ENCODE measurements around the gene RAB13.
"Not testable (repeated sequence)": the region's sequence is repeated elsewhere in the genome, so short reads cannot be mapped to it uniquely, and the experiment has no call there.

Gene RAB13

DNA sequence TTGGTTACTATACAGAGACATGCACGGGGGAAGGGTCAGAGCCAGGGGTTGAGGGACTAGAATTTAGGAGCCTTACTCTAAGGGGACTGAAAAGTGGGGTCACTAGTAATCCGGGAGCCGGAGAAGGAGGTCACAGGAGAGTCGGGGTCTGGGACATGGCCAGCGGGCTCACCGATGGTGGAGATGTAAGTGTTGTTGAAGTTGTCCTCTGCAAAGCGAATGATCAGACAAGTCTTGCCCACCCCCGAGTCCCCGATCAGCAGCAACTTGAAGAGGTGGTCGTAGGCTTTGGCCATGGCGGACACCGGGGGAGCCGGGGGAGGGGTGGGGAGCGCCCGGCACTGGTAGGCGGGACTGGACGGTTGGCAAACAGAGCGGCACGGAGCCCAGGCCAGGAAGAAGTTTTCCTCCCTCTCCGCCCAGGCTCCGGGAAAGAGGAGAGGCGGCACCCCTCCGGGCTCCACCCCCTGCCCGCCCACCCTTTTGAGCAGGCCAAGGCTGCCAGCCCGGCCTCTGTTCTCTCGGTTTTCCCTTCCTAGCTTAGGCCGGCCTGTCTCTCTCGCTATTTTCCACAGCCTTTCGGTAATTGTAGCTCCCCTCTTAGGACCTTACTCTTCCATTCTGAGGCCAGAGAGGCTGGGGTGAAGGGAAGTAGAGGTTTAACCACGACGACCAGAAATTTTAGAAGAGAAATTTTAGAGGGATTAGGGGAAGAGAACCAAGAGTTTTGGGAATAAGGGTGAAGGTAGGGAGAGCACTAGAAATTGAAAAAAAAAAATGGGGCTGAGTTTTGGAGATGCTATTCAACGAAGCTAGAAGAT lies at the start of gene RAB13:
TSS of gene RAB13 (minus strand) at position 399 of the 821 bp plus-strand sequence. CDS start at position 296, 103 bp downstream.
- Mint-ChIP-seq H3K27me3 (no peaks in the 10 kb centered on the region), H3K27ac (peak within 1 kb of the TSS; percentile 92), H3K9me3 (no peaks in the 10 kb centered on the region), H3K4me3 (peak within 1 kb of the TSS; percentile 88), H3K4me1 (peaks cover 41% of the 10 kb centered on the region), H3K36me3 (ENCODE audit: low read depth) (peaks cover 11% of the 10 kb centered on the region)
- peak; percentile 38 for ATAC-seq
- DNase-seq = no peak

DNA sequence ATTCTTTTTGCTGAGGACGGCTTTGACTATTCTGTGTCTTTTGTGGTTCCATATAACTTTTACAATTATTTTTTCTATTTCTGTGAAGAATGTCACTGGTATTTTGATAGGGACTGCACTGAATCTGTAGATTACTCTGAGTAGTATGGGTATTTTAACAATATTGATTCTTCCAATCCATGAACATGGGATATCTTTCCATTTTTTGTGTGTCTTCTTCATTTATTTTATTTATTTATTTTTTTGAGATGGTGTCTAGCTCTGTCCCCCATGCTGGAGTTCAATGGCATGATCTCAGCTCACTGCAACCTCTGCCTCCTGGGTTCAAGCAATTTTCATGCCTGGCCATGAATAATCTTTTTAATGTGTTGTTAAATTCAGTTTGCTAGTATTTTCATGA lies 47.6 kb upstream of the RAB13 start:
- H3K9me3 Mint-ChIP-seq; DNase-seq; H3K4me3 Mint-ChIP-seq; H3K36me3 Mint-ChIP-seq (ENCODE audit: low read depth); H3K27me3 Mint-ChIP-seq; H3K27ac Mint-ChIP-seq; ATAC-seq; H3K4me1 Mint-ChIP-seq: not testable (repeated sequence)

DNA sequence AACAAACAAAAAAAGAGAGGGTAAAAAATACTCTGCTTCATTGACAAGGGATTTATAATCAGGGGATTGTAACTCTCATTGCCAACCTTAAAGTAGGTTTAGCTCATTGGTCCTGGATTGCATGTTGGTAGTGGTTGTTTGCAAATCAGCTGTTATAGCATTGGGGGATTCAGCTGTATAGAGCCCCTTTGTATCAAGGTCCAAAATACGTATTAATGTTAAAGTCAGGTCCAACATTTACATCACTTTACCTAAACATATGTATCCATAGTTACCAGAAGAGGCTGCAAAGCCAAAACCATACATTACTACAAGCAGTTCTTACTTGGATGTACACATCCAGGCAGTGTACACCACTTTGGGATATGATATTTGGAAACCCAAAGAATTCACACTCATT lies 33.8 kb upstream of the RAB13 start:
- no peaks in the 10 kb centered on the region for H3K9me3 Mint-ChIP-seq
- DNase-seq (no peak), ATAC-seq (no peak)
- H3K36me3 Mint-ChIP-seq (ENCODE audit: low read depth) = no peaks in the 10 kb centered on the region
- H3K27ac Mint-ChIP-seq = no peak overlapping the region
- no peaks in the 10 kb centered on the region for H3K4me1 Mint-ChIP-seq
- H3K4me3 Mint-ChIP-seq = no peak overlapping the region
- no peaks in the 10 kb centered on the region for H3K27me3 Mint-ChIP-seq

DNA sequence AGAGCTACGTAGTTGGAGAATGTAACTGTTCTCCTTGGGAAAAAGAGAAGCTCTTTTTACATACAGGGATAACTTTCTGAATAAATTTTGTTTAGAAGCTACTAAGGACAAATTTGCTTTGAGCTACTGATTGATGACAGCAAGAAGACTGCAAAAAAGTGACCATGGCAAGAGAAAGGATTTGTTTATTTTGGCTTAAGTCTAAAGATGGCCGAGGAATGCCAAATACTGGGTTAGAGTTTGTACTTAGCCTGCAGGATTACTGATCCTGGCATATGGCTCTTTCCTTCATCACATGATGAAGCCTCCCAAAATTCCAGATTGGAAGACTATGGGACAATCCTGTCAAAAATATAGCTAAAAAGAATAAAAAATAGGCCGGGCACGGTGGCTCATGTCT lies 33.1 kb upstream of the RAB13 start:
- H3K27me3 Mint-ChIP-seq = no peaks in the 10 kb centered on the region
- H3K4me3 Mint-ChIP-seq = no peak overlapping the region
- H3K27ac Mint-ChIP-seq = no peak overlapping the region
- ATAC-seq = no peak
- H3K9me3 Mint-ChIP-seq = no peaks in the 10 kb centered on the region
- no peaks in the 10 kb centered on the region for H3K36me3 Mint-ChIP-seq (ENCODE audit: low read depth)
- H3K4me1 Mint-ChIP-seq = peaks cover 2% of the 10 kb centered on the region
- no peak for DNase-seq

DNA sequence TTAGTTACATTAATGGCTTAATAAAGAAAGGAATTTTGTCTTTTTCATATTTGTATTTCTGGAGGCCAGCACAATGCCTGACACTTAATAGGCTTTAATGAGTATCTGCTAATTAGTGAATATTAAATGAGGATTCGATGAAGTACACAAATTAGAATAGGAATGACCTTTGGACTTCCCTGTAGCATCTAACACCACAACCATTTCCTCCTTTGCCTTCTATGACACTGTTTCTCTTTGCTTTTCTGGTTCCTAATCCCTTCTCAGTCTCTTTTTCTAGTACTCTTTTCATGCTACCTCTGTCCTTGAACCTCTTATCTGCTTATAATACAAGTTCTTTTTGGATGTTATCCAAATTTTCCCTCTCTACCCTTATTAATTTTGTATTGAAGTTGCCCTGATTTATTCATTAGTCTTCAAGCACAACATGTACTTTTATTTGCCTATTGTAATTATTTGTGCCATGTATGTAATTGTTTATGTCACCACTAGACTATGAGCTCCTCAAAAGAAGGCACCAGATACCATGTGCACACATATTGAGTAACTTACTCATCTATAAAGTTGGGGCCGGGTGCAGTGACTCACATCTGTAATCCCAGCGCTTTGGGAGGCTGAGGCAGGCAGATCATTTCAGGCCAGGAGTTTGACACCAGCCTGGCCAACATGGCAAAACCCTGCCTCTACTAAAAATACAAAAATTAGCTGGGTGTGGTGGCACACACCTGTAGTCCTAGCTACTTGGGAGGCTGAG lies 28.2 kb upstream of the RAB13 start:
- Mint-ChIP-seq H3K9me3 (no peaks in the 10 kb centered on the region), H3K36me3 (ENCODE audit: low read depth) (no peaks in the 10 kb centered on the region), H3K4me1 (peaks cover 3% of the 10 kb centered on the region), H3K27ac (no peak overlapping the region), H3K27me3 (no peaks in the 10 kb centered on the region), H3K4me3 (no peak overlapping the region)
- DNase-seq = no peak
- ATAC-seq = peak; percentile 52

DNA sequence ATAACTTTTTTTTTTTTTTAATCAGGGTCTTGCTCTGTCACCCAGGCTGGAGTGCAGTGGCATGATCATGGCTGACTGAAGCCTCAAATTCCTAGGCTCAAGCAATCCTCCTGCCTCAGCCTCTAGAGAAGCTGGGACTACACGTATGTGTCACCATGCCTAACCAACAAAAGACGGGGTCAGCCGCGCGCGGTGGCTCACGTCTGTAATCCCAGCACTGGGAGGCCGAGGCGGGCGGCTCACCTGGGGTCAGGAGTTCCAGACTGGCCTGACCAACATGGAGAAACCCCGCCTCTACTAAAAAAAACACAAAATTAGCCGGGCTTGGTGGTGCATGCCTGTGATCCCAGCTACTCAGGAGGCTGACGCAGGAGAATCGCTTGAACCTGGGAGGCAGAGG lies 26.4 kb upstream of the RAB13 start:
- H3K36me3 Mint-ChIP-seq (ENCODE audit: low read depth); H3K27me3 Mint-ChIP-seq; H3K4me1 Mint-ChIP-seq; H3K9me3 Mint-ChIP-seq; H3K4me3 Mint-ChIP-seq; H3K27ac Mint-ChIP-seq; DNase-seq; ATAC-seq: not testable (repeated sequence)

DNA sequence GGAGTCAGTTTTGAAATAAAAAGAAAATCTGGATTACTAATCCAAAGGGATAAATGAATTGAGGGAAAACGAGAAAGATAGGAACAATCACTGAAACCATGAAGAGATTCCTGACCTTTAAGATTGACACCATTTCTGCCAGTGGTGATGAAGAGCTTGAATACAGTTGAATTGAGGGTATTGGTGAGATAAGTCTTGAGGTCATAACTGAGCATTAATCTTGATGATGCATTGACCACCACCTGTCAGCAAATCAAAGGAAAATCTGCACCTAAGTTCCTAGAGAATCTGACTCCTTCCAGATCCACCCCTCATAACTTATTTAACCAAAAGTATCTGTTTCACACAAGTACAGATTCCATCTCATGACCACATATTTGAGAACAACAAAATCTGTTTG lies 26.0 kb upstream of the RAB13 start:
- DNase-seq (no peak), ATAC-seq (no peak)
- Mint-ChIP-seq H3K27ac (no peak overlapping the region), H3K4me1 (peaks cover 3% of the 10 kb centered on the region), H3K4me3 (no peak overlapping the region), H3K27me3 (no peaks in the 10 kb centered on the region), H3K9me3 (no peaks in the 10 kb centered on the region), H3K36me3 (ENCODE audit: low read depth) (no peaks in the 10 kb centered on the region)

DNA sequence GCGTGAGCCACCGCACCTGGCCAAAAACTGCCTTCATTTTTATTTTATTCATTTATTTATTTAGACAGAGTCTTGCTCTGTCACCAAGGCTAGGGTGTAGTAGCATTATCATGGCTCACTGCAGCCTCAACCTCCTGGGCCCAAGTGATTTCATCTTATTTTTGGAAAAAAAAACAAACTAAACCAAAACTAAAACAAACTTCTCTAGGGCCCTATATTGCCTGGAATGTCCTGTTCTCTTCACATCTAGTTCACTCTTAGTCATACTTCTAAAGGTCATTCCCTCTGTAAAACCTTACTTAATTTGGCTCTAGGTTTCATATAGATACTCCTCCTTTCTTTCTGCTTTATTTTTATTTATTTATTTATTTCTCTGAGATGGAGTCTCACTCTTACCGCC lies 20.0 kb upstream of the RAB13 start:
- no peak overlapping the region for H3K27ac Mint-ChIP-seq
- H3K27me3 Mint-ChIP-seq = no peaks in the 10 kb centered on the region
- H3K4me3 Mint-ChIP-seq = no peak overlapping the region
- ATAC-seq = peak; percentile 36
- H3K9me3 Mint-ChIP-seq = no peaks in the 10 kb centered on the region
- no peaks in the 10 kb centered on the region for H3K36me3 Mint-ChIP-seq (ENCODE audit: low read depth)
- no peaks in the 10 kb centered on the region for H3K4me1 Mint-ChIP-seq
- DNase-seq = no peak

DNA sequence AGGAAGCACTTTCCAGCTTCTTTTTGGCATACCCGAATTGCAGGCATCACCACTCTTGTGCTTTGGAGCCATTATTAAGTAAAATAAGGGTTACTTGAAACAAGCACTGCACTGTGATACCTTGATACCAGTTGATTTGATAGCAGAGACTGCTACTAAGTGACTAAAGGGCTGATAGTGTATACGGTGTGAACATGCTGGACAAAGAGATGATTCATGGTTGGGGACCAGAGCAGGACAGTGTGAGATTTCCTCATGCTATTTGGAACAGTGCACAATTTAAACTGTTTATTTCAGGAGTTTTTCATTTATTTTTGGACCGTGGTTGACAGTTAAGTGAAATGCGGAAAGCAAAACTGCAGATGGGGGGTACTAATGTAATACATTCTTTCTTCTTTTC lies 14.3 kb upstream of the RAB13 start:
- no peaks in the 10 kb centered on the region for H3K27me3 Mint-ChIP-seq
- H3K9me3 Mint-ChIP-seq = no peaks in the 10 kb centered on the region
- peaks cover 4% of the 10 kb centered on the region for H3K36me3 Mint-ChIP-seq (ENCODE audit: low read depth)
- H3K4me3 Mint-ChIP-seq = no peak overlapping the region
- no peak for DNase-seq
- no peak for ATAC-seq
- no peaks in the 10 kb centered on the region for H3K4me1 Mint-ChIP-seq
- no peak overlapping the region for H3K27ac Mint-ChIP-seq

DNA sequence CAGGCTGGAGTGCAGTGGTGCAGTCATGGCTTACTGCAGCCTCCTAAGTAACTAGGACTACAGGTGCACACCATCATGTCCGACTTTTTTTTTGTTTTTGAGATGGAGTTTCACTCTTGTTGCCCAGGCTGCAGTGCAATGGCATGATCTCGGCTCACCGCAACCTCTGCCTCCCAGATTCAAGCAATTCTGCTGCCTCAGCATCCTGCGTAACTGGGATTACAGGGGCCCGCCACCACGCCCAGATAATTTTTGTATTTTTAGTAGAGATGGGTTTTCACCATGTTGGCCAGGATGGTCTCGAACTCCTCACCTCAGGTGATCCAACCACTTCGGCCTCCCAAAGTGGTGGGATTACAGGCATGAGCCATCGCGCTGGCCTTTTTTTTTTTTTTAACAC lies 10.7 kb upstream of the RAB13 start:
- not testable (repeated sequence) for ATAC-seq

DNA sequence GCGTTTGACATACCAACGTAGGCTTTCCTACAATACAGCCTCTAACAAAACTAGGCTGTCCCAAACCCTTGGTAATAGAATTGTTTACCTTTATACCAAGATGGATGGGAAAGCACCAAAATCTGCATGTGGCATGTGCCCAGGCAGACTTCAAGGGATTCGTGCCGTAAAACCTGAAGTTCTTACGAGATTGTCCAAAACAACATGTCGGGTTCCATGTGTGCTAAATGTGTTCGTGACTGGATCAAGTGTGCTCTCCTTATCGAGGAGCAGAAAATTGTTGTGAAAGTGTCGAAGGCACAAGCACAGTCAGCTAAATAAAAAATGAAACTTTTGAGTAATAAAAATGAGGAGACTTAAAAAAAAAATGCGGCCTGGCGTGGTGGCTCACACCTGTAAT lies 9.5 kb upstream of the RAB13 start:
- no peak overlapping the region for H3K4me3 Mint-ChIP-seq
- H3K4me1 Mint-ChIP-seq = peaks cover 27% of the 10 kb centered on the region
- no peak for DNase-seq
- H3K27me3 Mint-ChIP-seq = no peaks in the 10 kb centered on the region
- H3K9me3 Mint-ChIP-seq = no peaks in the 10 kb centered on the region
- H3K36me3 Mint-ChIP-seq (ENCODE audit: low read depth) = peaks cover 45% of the 10 kb centered on the region
- no peak for ATAC-seq
- H3K27ac Mint-ChIP-seq = peak overlapping the region; percentile 20

More for the DNA sequence above, 10.7 kb upstream of the RAB13 start:
- H3K36me3 Mint-ChIP-seq (ENCODE audit: low read depth) = peaks cover 32% of the 10 kb centered on the region
- H3K4me3 Mint-ChIP-seq, H3K27me3 Mint-ChIP-seq, H3K27ac Mint-ChIP-seq, H3K9me3 Mint-ChIP-seq, DNase-seq: not testable (repeated sequence)
- H3K4me1 Mint-ChIP-seq = peaks cover 19% of the 10 kb centered on the region

DNA sequence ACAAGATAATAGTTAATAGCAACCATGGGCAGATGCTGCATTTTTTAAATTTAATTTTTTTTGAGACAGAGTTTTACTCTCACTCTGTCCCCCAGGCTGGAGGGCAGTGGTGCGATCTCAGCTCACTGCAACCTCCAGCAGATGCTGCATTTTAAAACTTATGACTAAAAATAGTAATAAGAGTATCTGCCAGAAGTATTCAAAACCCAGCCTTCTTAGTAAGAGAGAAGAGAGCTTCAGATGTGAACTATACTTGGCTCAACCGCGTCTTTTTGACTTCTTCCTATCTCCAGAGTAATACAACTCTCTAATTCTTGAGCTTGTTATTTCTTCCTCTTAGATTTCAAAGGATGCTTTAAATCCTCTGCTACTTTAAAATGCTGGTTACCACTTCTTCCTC lies 9.1 kb upstream of the RAB13 start:
- no peaks in the 10 kb centered on the region for H3K27me3 Mint-ChIP-seq
- H3K9me3 Mint-ChIP-seq = no peaks in the 10 kb centered on the region
- ATAC-seq (no peak), DNase-seq (no peak)
- peaks cover 31% of the 10 kb centered on the region for H3K4me1 Mint-ChIP-seq
- peaks cover 47% of the 10 kb centered on the region for H3K36me3 Mint-ChIP-seq (ENCODE audit: low read depth)
- H3K4me3 Mint-ChIP-seq = no peak overlapping the region
- H3K27ac Mint-ChIP-seq = peak overlapping the region; percentile 20

DNA sequence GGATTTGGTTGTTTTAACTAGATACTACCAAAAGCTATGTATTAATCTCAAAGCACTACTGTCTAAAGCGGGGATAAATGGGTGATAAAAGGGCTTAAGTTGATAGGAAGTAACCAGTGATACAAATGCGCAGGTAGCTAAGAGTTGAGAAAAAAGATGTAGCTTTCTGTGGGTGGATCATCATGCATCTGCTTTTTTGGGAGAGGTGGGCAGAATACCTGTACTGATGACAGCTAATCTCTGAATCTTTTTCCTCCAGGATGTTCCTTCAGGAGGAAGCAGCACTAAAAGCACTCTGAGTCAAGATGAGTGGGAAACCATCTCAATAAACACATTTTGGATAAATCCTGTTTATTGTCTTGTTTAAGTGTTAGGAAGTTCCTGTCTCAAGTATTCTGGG lies 5.7 kb upstream of the RAB13 start:
- Mint-ChIP-seq H3K4me1 (peaks cover 44% of the 10 kb centered on the region), H3K9me3 (no peaks in the 10 kb centered on the region), H3K4me3 (peak overlapping the region; percentile 97), H3K36me3 (ENCODE audit: low read depth) (peaks cover 47% of the 10 kb centered on the region), H3K27me3 (no peaks in the 10 kb centered on the region), H3K27ac (peak overlapping the region; percentile 98)
- ATAC-seq (no peak), DNase-seq (no peak)

DNA sequence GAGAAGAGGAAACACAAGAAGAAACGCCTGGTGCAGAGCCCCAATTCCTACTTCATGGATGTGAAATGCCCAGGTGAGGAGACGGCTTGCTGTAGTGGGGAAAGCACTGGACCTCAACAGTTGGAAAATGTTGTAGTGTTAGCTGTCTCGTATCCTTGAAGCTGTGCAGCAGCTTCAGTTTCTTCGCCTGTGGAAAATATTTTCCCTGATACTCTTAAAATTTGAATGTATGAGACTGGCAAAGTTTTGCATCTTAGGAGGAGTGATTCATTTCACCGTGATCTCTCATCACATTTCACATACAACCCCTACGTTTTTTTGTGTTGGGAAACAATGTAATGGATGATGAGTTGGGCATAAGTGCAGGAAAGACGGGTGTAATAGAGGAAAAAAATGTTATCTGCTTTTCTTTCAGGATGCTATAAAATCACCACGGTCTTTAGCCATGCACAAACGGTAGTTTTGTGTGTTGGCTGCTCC lies 5.1 kb upstream of the RAB13 start:
- H3K27me3 Mint-ChIP-seq = no peaks in the 10 kb centered on the region
- ATAC-seq = no peak
- DNase-seq = no peak
- H3K4me3 Mint-ChIP-seq = peak overlapping the region; percentile 97
- peaks cover 49% of the 10 kb centered on the region for H3K4me1 Mint-ChIP-seq
- H3K9me3 Mint-ChIP-seq = no peaks in the 10 kb centered on the region
- peaks cover 47% of the 10 kb centered on the region for H3K36me3 Mint-ChIP-seq (ENCODE audit: low read depth)
- H3K27ac Mint-ChIP-seq = peak overlapping the region; percentile 98
